Neural cell (in vitro differentiated cells): Measurements from ENCODE around the gene SNCAIP. TPM values are rescaled to one million over a fixed set of nuclear protein-coding genes. Genes with fewer than 3 reads are reported as not detected.

Source experiments
- H2AFZ ChIP-seq: fragments of 200-600, 300-800 bp; sonication (generic), shearing (Covaris generic); 2 replicates; pipeline ENCODE4 v1.6.0; 2014; ENCODE audit warnings: low read depth, mild to moderate bottlenecking, antibody characterized with exemption, low read length, moderate library complexity
- H3F3A ChIP-seq: fragments of 200-600 bp; shearing (Covaris generic); 2 replicates; pipeline ENCODE4 v1.6.1; 2016; ENCODE audit warnings: mild to moderate bottlenecking, moderate library complexity, mixed read lengths, antibody characterized with exemption, low read length; ENCODE audit not compliant: insufficient read depth, poor library complexity, severe bottlenecking
- H3K27ac ChIP-seq: fragments of 200-600, 300-800 bp; sonication (generic), shearing (Covaris generic); 2 replicates; pipeline ENCODE4 v1.5.1; 2014; ENCODE audit warnings: mild to moderate bottlenecking, low read length, moderate library complexity
- H3K27me3 ChIP-seq: fragments of 300-800, 200-600 bp; sonication (generic), shearing (Covaris generic); 2 replicates; pipeline ENCODE4 v1.6.0; 2014; ENCODE audit warnings: mild to moderate bottlenecking, low read depth, low read length, moderate library complexity; ENCODE audit not compliant: insufficient read depth
- H3K36me3 ChIP-seq: fragments of 300-800, 200-600 bp; sonication (generic), shearing (Covaris generic); 2 replicates; pipeline ENCODE4 v1.5.1; 2014; ENCODE audit warnings: mild to moderate bottlenecking, antibody characterized with exemption, low read length, moderate library complexity; ENCODE audit not compliant: insufficient read depth
- H3K4me2 ChIP-seq: fragments of 300-800, 200-600 bp; sonication (generic), shearing (Covaris generic); 2 replicates; pipeline ENCODE4 v1.6.0; 2014; ENCODE audit warnings: mild to moderate bottlenecking, low read length
- H3K4me3 ChIP-seq: fragments of 300-800, 200-600 bp; sonication (generic), shearing (Covaris generic); 2 replicates; pipeline ENCODE4 v1.5.1; 2014; ENCODE audit warnings: mild to moderate bottlenecking, low read length, moderate library complexity
- H3K79me2 ChIP-seq: fragments of 200-600 bp; shearing (Covaris generic); replicated peaks from 2 replicates; pipeline ENCODE4 v1.6.0; 2014; ENCODE audit warnings: mild to moderate bottlenecking, low read length, moderate library complexity; ENCODE audit not compliant: insufficient read depth
- H3K9ac ChIP-seq: fragments of 300-800, 200-600 bp; sonication (generic), shearing (Covaris generic); 2 replicates; pipeline ENCODE4 v1.6.1; 2016; ENCODE audit warnings: mild to moderate bottlenecking, low read length, mixed read lengths
- H3K9me2 ChIP-seq: fragments of 200-600 bp; shearing (Covaris generic); 2 replicates; pipeline ENCODE4 v1.6.1; 2016; ENCODE audit warnings: mild to moderate bottlenecking, low read length, mixed read lengths; ENCODE audit not compliant: insufficient read depth
- H3K9me3 ChIP-seq: fragments of 200-600, 300-800 bp; sonication (generic), shearing (Covaris generic); 2 replicates; pipeline ENCODE4 v1.6.1; 2016; ENCODE audit warnings: mild to moderate bottlenecking, mixed run types, low read length, moderate library complexity, mixed read lengths
- H4K20me1 ChIP-seq: fragments of 200-600 bp; shearing (Covaris generic); 2 replicates; pipeline ENCODE4 v1.6.1; 2016; ENCODE audit warnings: mild to moderate bottlenecking, mixed run types; ENCODE audit not compliant: insufficient read depth
- EP300 ChIP-seq: fragments of 450-650 bp; conservative IDR thresholded peaks from 2 replicates; pipeline ENCODE4 v1.6.1; 2014; ENCODE audit warnings: antibody characterized with exemption, mild to moderate bottlenecking, moderate library complexity; ENCODE audit not compliant: poor library complexity, severe bottlenecking
- EZH2 ChIP-seq: fragments of 200-600, 300-800 bp; shearing (Covaris generic), sonication (generic); IDR thresholded peaks from 2 replicates; pipeline ENCODE4 v1.6.1; 2014; ENCODE audit warnings: antibody characterized with exemption, low read length, borderline replicate concordance, mild to moderate bottlenecking; ENCODE audit not compliant: insufficient read depth, poor library complexity, severe bottlenecking
- MXI1 ChIP-seq: fragments of 450-650 bp; conservative IDR thresholded peaks from 2 replicates; pipeline ENCODE4 v1.6.1; 2014; ENCODE audit warnings: antibody characterized with exemption, mild to moderate bottlenecking; ENCODE audit not compliant: poor library complexity, severe bottlenecking
- POLR2AphosphoS5 ChIP-seq: IDR thresholded peaks from 2 replicates; pipeline ENCODE4 v1.6.1; 2012
- RAD21 ChIP-seq: fragments of 450-650 bp; conservative IDR thresholded peaks from 2 replicates; pipeline ENCODE4 v1.6.1; 2014; ENCODE audit warnings: antibody characterized with exemption, mild to moderate bottlenecking, moderate library complexity
- SMC3 ChIP-seq: fragments of 450-650 bp; conservative IDR thresholded peaks from 2 replicates; pipeline ENCODE4 v1.6.1; 2014; ENCODE audit warnings: antibody characterized with exemption, mild to moderate bottlenecking, moderate library complexity; ENCODE audit not compliant: poor library complexity
- TAF1 ChIP-seq: IDR thresholded peaks from 2 replicates; pipeline ENCODE4 v1.6.1; 2012; ENCODE audit warnings: low read depth
- polyA plus RNA-seq: library from polyadenylated mRNA; depleted of rRNA; stranded (reverse); fragments of >200 nt; gene quantifications from 2 replicates; pipeline ENCODE4 v1.2.3, GENCODE V29; 2014
- TF ChIP-seq, protein P1 (sequence below): fragments of 450-650 bp; IDR thresholded peaks from 2 replicates; pipeline ENCODE4 v1.5.1; 2014; ENCODE audit warnings: antibody characterized with exemption, mild to moderate bottlenecking, moderate library complexity; ENCODE audit not compliant: poor library complexity, severe bottlenecking
- TF ChIP-seq, protein P2 (sequence below): IDR thresholded peaks from 2 replicates; pipeline ENCODE4 v1.6.1; 2012; ENCODE audit warnings: borderline replicate concordance

SNCAIP gene
- polyA plus RNA-seq, 1 donor from 2014 or later = 25.6 TPM

DNA sequence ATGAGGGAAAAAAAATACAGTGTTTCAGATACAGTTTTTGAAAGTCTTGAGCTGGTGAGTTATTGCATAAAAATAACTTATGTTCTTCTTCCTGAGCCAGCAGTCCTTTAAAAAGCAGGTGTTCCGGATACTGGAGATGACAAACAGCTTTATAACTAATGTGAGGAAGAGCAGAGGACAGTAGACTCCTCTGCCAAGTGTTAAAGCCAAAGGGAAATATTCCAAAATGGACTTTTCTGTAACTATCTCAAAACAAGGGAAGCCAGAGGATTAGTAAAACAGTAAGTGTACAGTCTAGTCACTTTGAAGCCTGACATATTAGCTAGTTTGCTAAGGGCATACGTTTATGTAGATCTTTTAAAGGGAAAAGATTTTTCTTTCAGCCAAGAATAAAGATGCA, 11.0 kb upstream of the SNCAIP start:
- H3K4me3 ChIP-seq = no peak overlapping the region
- TF ChIP-seq, protein P1, sequence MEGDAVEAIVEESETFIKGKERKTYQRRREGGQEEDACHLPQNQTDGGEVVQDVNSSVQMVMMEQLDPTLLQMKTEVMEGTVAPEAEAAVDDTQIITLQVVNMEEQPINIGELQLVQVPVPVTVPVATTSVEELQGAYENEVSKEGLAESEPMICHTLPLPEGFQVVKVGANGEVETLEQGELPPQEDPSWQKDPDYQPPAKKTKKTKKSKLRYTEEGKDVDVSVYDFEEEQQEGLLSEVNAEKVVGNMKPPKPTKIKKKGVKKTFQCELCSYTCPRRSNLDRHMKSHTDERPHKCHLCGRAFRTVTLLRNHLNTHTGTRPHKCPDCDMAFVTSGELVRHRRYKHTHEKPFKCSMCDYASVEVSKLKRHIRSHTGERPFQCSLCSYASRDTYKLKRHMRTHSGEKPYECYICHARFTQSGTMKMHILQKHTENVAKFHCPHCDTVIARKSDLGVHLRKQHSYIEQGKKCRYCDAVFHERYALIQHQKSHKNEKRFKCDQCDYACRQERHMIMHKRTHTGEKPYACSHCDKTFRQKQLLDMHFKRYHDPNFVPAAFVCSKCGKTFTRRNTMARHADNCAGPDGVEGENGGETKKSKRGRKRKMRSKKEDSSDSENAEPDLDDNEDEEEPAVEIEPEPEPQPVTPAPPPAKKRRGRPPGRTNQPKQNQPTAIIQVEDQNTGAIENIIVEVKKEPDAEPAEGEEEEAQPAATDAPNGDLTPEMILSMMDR = no peak
- no peak for TF ChIP-seq EP300
- TF ChIP-seq POLR2AphosphoS5 = no peak
- TF ChIP-seq RAD21 = no peak
- TF ChIP-seq EZH2 = no peak
- TF ChIP-seq SMC3 = no peak
- no peak for TF ChIP-seq TAF1
- TF ChIP-seq, protein P2, sequence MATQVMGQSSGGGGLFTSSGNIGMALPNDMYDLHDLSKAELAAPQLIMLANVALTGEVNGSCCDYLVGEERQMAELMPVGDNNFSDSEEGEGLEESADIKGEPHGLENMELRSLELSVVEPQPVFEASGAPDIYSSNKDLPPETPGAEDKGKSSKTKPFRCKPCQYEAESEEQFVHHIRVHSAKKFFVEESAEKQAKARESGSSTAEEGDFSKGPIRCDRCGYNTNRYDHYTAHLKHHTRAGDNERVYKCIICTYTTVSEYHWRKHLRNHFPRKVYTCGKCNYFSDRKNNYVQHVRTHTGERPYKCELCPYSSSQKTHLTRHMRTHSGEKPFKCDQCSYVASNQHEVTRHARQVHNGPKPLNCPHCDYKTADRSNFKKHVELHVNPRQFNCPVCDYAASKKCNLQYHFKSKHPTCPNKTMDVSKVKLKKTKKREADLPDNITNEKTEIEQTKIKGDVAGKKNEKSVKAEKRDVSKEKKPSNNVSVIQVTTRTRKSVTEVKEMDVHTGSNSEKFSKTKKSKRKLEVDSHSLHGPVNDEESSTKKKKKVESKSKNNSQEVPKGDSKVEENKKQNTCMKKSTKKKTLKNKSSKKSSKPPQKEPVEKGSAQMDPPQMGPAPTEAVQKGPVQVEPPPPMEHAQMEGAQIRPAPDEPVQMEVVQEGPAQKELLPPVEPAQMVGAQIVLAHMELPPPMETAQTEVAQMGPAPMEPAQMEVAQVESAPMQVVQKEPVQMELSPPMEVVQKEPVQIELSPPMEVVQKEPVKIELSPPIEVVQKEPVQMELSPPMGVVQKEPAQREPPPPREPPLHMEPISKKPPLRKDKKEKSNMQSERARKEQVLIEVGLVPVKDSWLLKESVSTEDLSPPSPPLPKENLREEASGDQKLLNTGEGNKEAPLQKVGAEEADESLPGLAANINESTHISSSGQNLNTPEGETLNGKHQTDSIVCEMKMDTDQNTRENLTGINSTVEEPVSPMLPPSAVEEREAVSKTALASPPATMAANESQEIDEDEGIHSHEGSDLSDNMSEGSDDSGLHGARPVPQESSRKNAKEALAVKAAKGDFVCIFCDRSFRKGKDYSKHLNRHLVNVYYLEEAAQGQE = no peak
- TF ChIP-seq MXI1 = no peak
- H2AFZ ChIP-seq = no peak overlapping the region
- H3K9ac ChIP-seq = no peak overlapping the region
- no peaks in the 10 kb centered on the region for H4K20me1 ChIP-seq
- H3K27me3 ChIP-seq = no peaks in the 10 kb centered on the region
- H3F3A ChIP-seq = no peaks in the 10 kb centered on the region
- H3K4me2 ChIP-seq = no peak overlapping the region
- no peak overlapping the region for H3K27ac ChIP-seq
- H3K79me2 ChIP-seq = no peaks in the 10 kb centered on the region
- no peaks in the 10 kb centered on the region for H3K9me3 ChIP-seq
- no peaks in the 10 kb centered on the region for H3K36me3 ChIP-seq
- H3K9me2 ChIP-seq = no peaks in the 10 kb centered on the region

DNA sequence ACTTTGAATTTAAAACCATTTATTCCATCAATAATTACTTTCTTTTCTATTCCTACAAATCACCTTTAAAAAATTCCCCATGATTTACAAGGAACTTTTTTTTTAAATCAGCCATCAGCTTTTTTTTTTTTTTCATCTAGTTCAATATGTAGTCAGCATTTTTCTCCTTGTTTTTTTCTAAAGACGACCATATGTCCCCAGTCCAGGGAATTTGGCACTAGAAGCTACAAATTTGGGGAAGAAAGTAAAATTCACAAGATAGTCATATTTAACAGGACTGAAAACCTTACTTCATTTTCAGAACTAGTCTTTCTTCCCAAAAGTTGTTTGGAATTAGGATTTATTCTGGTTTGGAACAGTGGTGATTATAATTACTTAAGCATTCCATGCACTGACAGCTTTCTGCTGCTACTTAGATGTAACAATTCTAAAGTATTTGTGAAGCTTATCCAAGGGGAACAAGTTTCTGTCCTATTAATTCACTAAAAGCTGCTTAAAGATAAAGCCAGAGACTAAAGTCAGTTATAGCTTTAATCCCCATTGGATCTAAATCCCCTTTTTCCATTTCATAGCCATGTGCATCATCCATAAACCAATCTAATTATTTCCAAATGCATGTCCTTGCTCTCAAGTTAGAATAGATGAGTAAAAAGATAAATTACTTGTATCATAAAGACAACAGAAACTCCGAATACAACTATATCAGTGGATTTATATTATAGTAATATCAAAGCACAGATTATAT, 7.4 kb upstream of the SNCAIP start:
- H3K9ac ChIP-seq = no peak overlapping the region
- H2AFZ ChIP-seq = no peak overlapping the region
- no peak overlapping the region for H3K4me2 ChIP-seq
- no peak overlapping the region for H3K27ac ChIP-seq
- no peaks in the 10 kb centered on the region for H3K79me2 ChIP-seq
- no peak overlapping the region for H3K4me3 ChIP-seq
- no peaks in the 10 kb centered on the region for H3K27me3 ChIP-seq
- no peaks in the 10 kb centered on the region for H3K9me2 ChIP-seq
- no peaks in the 10 kb centered on the region for H3K9me3 ChIP-seq
- no peaks in the 10 kb centered on the region for H4K20me1 ChIP-seq
- TF ChIP-seq EZH2 = no peak
- TF ChIP-seq MXI1 = no peak
- TF ChIP-seq, protein P1 = no peak
- no peaks in the 10 kb centered on the region for H3F3A ChIP-seq
- no peaks in the 10 kb centered on the region for H3K36me3 ChIP-seq
